Chondrocyte (in vitro differentiated cells): ENCODE data around the gene ZBTB34. TPM values are rescaled to one million over a fixed set of nuclear protein-coding genes. Genes with fewer than 3 reads are reported as not detected.
A peak's percentile ranks its signal among the peaks of the same experiment; 100 is the strongest.
"Not testable (repeated sequence)": the region's sequence is repeated elsewhere in the genome, so short reads cannot be mapped to it uniquely, and the experiment has no call there.

ENCODE experiments used
- DNase-seq: peaks from one replicate; pipeline ENCODE4 v3.0.0; 2021; ENCODE audit warnings: mixed read lengths, low spot score
- H3K27ac Mint-ChIP-seq: one replicate; pipeline ENCODE4 v1.8.0; 2021; ENCODE audit warnings: mild to moderate bottlenecking, moderate library complexity, mixed read lengths; ENCODE audit not compliant: unreplicated experiment
- H3K27me3 Mint-ChIP-seq: 2 replicates; pipeline ENCODE4 v1.8.0; 2021; ENCODE audit warnings: low read depth, mixed read lengths
- H3K36me3 Mint-ChIP-seq: 2 replicates; pipeline ENCODE4 v1.8.0; 2021; ENCODE audit warnings: low read depth, mixed read lengths
- H3K4me1 Mint-ChIP-seq: 2 replicates; pipeline ENCODE4 v1.8.0; 2021; ENCODE audit warnings: low read depth, mild to moderate bottlenecking, mixed read lengths
- H3K4me3 Mint-ChIP-seq: one replicate; pipeline ENCODE4 v1.8.0; 2021; ENCODE audit warnings: mild to moderate bottlenecking, moderate library complexity, mixed read lengths; ENCODE audit not compliant: unreplicated experiment
- H3K9me3 Mint-ChIP-seq: 2 replicates; pipeline ENCODE4 v1.8.0; 2021; ENCODE audit warnings: low read depth, mixed read lengths
- CTCF ChIP-seq: fragments of 200-600 bp; sonication (generic); IDR thresholded peaks from 2 replicates; pipeline ENCODE4 v1.5.0; 2021; ENCODE audit warnings: antibody characterized with exemption, mild to moderate bottlenecking, moderate library complexity
- long read RNA-seq: library from polyadenylated mRNA; stranded (forward); transcript quantifications from one replicate; pipeline ENCODE4 v2.0.0, GENCODE V29; 2021
- total RNA-seq: library from RNA; stranded (reverse); gene quantifications from 3 replicates; pipeline ENCODE4 v1.2.1, GENCODE V29; 2021

ZBTB34 gene
- 13.3 to 16.2 TPM (median 14.5 TPM) in 3 replicates for total RNA-seq
- long read RNA-seq, full-length matches to known transcripts = 18 of 32 reads
- long read RNA-seq, partial matches to known transcripts = 0 of 32 reads
- long read RNA-seq, other reads (novel, unspliced or antisense) = 14 of 32 reads

GRCh38 chr9:126860077-126860756 lies at the start of gene ZBTB34:
ZBTB34 (plus strand) TSS chr9:126860639; CDS start chr9:126879400, 18,761 bp downstream.
- DNase-seq = no peak
- Mint-ChIP-seq H3K27me3 (no peaks in the 10 kb centered on the region), H3K9me3 (no peaks in the 10 kb centered on the region), H3K36me3 (peaks cover 3% of the 10 kb centered on the region), H3K27ac (peak within 1 kb of the TSS; percentile 83), H3K4me3 (peak within 1 kb of the TSS; percentile 72), H3K4me1 (peaks cover 27% of the 10 kb centered on the region)
- TF ChIP-seq CTCF = peak; percentile 100

GRCh38 chr9:126813072-126813471 lies 47.4 kb upstream of the ZBTB34 start:
- peaks cover 4% of the 10 kb centered on the region for H3K9me3 Mint-ChIP-seq
- no peaks in the 10 kb centered on the region for H3K27me3 Mint-ChIP-seq
- peaks cover 28% of the 10 kb centered on the region for H3K36me3 Mint-ChIP-seq
- DNase-seq = no peak
- no peak overlapping the region for H3K4me3 Mint-ChIP-seq
- TF ChIP-seq CTCF = no peak
- no peak overlapping the region for H3K27ac Mint-ChIP-seq
- peaks cover 4% of the 10 kb centered on the region for H3K4me1 Mint-ChIP-seq

- no peak overlapping the region for H3K4me3 Mint-ChIP-seq
- no peak overlapping the region for H3K27ac Mint-ChIP-seq
- peaks cover 10% of the 10 kb centered on the region for H3K9me3 Mint-ChIP-seq
- H3K27me3 Mint-ChIP-seq = no peaks in the 10 kb centered on the region
- peaks cover 36% of the 10 kb centered on the region for H3K36me3 Mint-ChIP-seq
- DNase-seq = no peak
- peaks cover under 1% of the 10 kb centered on the region for H3K4me1 Mint-ChIP-seq
- TF ChIP-seq CTCF = no peak
Measured at GRCh38 chr9:126814091-126814490, 46.3 kb upstream of the ZBTB34 start.

GRCh38 chr9:126817615-126818014 lies 42.8 kb upstream of the ZBTB34 start:
- H3K9me3 Mint-ChIP-seq = peaks cover 18% of the 10 kb centered on the region
- H3K27me3 Mint-ChIP-seq, H3K27ac Mint-ChIP-seq, DNase-seq, H3K4me3 Mint-ChIP-seq, H3K4me1 Mint-ChIP-seq: not testable (repeated sequence)
- peaks cover 45% of the 10 kb centered on the region for H3K36me3 Mint-ChIP-seq

- TF ChIP-seq CTCF = no peak
- DNase-seq = no peak
- no peaks in the 10 kb centered on the region for H3K27me3 Mint-ChIP-seq
- H3K4me3 Mint-ChIP-seq = no peak overlapping the region
- H3K4me1 Mint-ChIP-seq = no peaks in the 10 kb centered on the region
- H3K27ac Mint-ChIP-seq = no peak overlapping the region
- peaks cover 18% of the 10 kb centered on the region for H3K9me3 Mint-ChIP-seq
- H3K36me3 Mint-ChIP-seq = peaks cover 41% of the 10 kb centered on the region
Measured at GRCh38 chr9:126818482-126818881, 42.0 kb upstream of the ZBTB34 start.

GRCh38 chr9:126819482-126819881 lies 41.0 kb upstream of the ZBTB34 start:
- Mint-ChIP-seq H3K36me3 (peaks cover 37% of the 10 kb centered on the region), H3K9me3 (peaks cover 18% of the 10 kb centered on the region), H3K4me3 (no peak overlapping the region), H3K27me3 (no peaks in the 10 kb centered on the region), H3K4me1 (no peaks in the 10 kb centered on the region), H3K27ac (no peak overlapping the region)
- DNase-seq = no peak
- no peak for TF ChIP-seq CTCF
